Activated CD8-positive, alpha-beta memory T cell treated with anti-CD3 and anti-CD28 coated beads for 4 hours (primary cell): ENCODE data around the gene KNL1.
"Not testable (repeated sequence)": the region's sequence is repeated elsewhere in the genome, so short reads cannot be mapped to it uniquely, and the experiment has no call there.

Experiments
- DNase-seq, 2 donors: peaks; one replicate each; pipeline ENCODE4 v3.0.0-alpha.2; 2020; ENCODE audit warnings: low read depth in 2 of 2

Gene KNL1

GRCh38 chr15:40593588-40594428 is at the start of gene KNL1:
KNL1 (plus strand) TSS chr15:40594249; CDS start chr15:40602932, 8,683 bp downstream.
- DNase-seq, result peak; percentile 77 to 79

- no peak for DNase-seq
These were observed 48.6 kb upstream of the KNL1 start for GRCh38 chr15:40545457-40545856.

GRCh38 chr15:40548610-40549009 is 45.4 kb upstream of the KNL1 start:
- no peak for DNase-seq

- no peak for DNase-seq
These were observed 44.2 kb upstream of the KNL1 start for GRCh38 chr15:40549894-40550293.

GRCh38 chr15:40550341-40551037 is 43.6 kb upstream of the KNL1 start:
- DNase-seq, result no peak

GRCh38 chr15:40554161-40554525 is 39.9 kb upstream of the KNL1 start:
- no peak for DNase-seq

- DNase-seq, result no peak
These were observed 38.2 kb upstream of the KNL1 start for GRCh38 chr15:40555876-40556275.

- DNase-seq, result no peak
These were observed 34.9 kb upstream of the KNL1 start for GRCh38 chr15:40558952-40559742.

GRCh38 chr15:40562691-40563090 is 31.4 kb upstream of the KNL1 start:
- DNase-seq, result no peak

- no peak for DNase-seq
These were observed 30.6 kb upstream of the KNL1 start for GRCh38 chr15:40563426-40563825.

GRCh38 chr15:40564591-40565332 is 29.3 kb upstream of the KNL1 start, which contains the start of gene CCDC32:
CCDC32 (minus strand) TSS chr15:40565042; CDS start chr15:40563015, 2,027 bp downstream.
- peak; percentile 89 to 95 for DNase-seq

GRCh38 chr15:40565333-40566238 is 28.5 kb upstream of the KNL1 start:
- DNase-seq, result no peak

GRCh38 chr15:40567111-40567510 is 26.9 kb upstream of the KNL1 start:
- DNase-seq, result no peak

GRCh38 chr15:40569129-40569953 is 24.7 kb upstream of the KNL1 start, which contains the start of gene RPUSD2:
RPUSD2 (plus strand) TSS chr15:40569299; CDS start chr15:40569338, 39 bp downstream.
- peak; percentile 86 to 87 for DNase-seq

GRCh38 chr15:40575113-40575512 is 18.9 kb upstream of the KNL1 start:
- no peak for DNase-seq

GRCh38 chr15:40576914-40577313 is 17.1 kb upstream of the KNL1 start:
- DNase-seq, result not testable (repeated sequence)

GRCh38 chr15:40578892-40579291 is 15.2 kb upstream of the KNL1 start:
- DNase-seq, result no peak

- not testable (repeated sequence) for DNase-seq
These were observed 12.3 kb upstream of the KNL1 start for GRCh38 chr15:40581796-40582195.

GRCh38 chr15:40582726-40583246 is 11.3 kb upstream of the KNL1 start:
- DNase-seq, result no peak
